Measurements from ENCODE around the gene MAX. TPM values are rescaled to one million over a fixed set of nuclear protein-coding genes. Genes with fewer than 3 reads are reported as not detected.

MAX gene, protein sequence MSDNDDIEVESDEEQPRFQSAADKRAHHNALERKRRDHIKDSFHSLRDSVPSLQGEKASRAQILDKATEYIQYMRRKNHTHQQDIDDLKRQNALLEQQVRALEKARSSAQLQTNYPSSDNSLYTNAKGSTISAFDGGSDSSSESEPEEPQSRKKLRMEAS
- total RNA-seq = 27.7 and 31.2 TPM in 2 replicates

DNA sequence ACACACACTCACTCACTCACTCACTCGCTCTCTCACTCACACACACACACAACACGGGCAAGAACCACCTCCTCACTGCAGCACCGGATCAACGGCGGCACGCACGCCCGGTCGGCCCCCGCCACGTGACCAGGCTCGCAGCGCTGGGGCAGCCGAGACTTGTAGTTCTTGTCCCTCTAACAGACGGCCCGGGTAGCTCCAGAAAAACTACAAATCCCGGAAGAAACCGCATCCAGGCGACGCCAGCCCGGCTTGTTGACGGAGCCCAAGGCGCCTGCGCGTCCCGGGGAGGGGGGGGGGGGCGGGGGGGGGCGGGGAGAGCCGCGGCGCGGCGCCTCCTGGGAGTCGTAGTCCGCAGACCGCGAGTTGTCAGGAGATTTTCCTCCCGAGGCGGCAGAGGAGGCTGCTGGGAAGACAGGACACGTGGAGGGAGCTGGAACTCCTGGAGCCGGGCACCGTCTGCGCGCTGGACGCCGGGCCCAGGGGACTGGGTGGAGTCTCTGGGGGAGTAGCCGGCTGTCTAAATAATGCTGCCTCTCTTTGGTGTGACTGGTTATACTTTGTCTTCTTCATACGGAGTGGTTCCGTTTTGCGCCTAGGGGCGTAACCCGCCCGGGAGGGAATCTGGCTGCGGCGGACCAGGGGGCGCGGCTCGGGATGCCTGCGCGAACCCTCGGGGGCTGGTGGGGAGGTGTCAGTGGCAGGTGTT, at the start of gene MAX:
MAX (minus strand) TSS at position 77 of the 709 bp plus-strand sequence. CDS start 178 bp downstream, outside the sequence.

Other genes with a start within 250 kb of the MAX start
- under 0.01 TPM in 1 of 2 replicates, not detected in the other for gene SPTB, start 222.6 kb downstream of the MAX start, total RNA-seq
- 38.1 and 52.5 TPM in 2 replicates for gene CHURC1, start 188.1 kb downstream of the MAX start, total RNA-seq
- not detected in 2 replicates for gene GPX2, start 159.8 kb downstream of the MAX start, total RNA-seq
- gene RAB15, start 130.2 kb downstream of the MAX start, total RNA-seq = 3.2 and 3.7 TPM in 2 replicates
- 11.7 and 13.5 TPM in 2 replicates for gene FNTB, start 115.6 kb downstream of the MAX start, total RNA-seq